Thoracic aorta (tissue), 2 donors: ENCODE measurements around the gene LMO1. TPM values are rescaled to one million over a fixed set of nuclear protein-coding genes. Genes with fewer than 3 reads are reported as not detected.

ENCODE experiments used
- ATAC-seq: fragments of 150-250 bp; one replicate; pipeline ENCODE4 v1.8.0; 2017; ENCODE audit warnings: low read depth; ENCODE audit not compliant: insufficient number of reproducible peaks, low FRiP score
- DNase-seq: peaks from one replicate; pipeline ENCODE4 v3.0.0-alpha.2; 2020; ENCODE audit warnings: low spot score
- H3K27ac ChIP-seq, 2 donors: fragments of 200-600 bp; sonication (generic); 1 replicate in 1 of 2; 2 replicates in 1 of 2; pipeline ENCODE4 v1.5.1; 2016; ENCODE audit warnings: mild to moderate bottlenecking in 2 of 2, moderate library complexity in 2 of 2
- H3K27me3 ChIP-seq: fragments of 200-600 bp; sonication (generic); replicated peaks from 2 replicates; pipeline ENCODE4 v1.6.0; 2016; ENCODE audit warnings: mild to moderate bottlenecking; ENCODE audit not compliant: insufficient read depth
- H3K36me3 ChIP-seq: fragments of 200-600 bp; sonication (generic); one replicate; pipeline ENCODE4 v1.5.1; 2016
- H3K4me1 ChIP-seq, 2 donors: fragments of 200-600 bp; sonication (generic); 1 replicate in 1 of 2; 2 replicates in 1 of 2; pipeline versions ENCODE4 v1.5.1 to v1.6.0; 2016; ENCODE audit warnings: low read depth in 2 of 2, mild to moderate bottlenecking in 1 of 2; ENCODE audit not compliant: control insufficient read depth in 1 of 2
- H3K4me3 ChIP-seq: fragments of 200-600 bp; sonication (generic); 2 replicates; pipeline ENCODE4 v1.5.1; 2016; ENCODE audit warnings: mild to moderate bottlenecking
- H3K9me3 ChIP-seq: fragments of 200-600 bp; sonication (generic); 2 replicates; pipeline ENCODE4 v1.5.1; 2016
- CTCF ChIP-seq: fragments of 200-600 bp; sonication (generic); IDR thresholded peaks from one replicate; pipeline ENCODE4 v1.5.1; 2019; ENCODE audit warnings: antibody characterized with exemption
- total RNA-seq, 2 donors: library from RNA; depleted of rRNA; stranded (reverse); fragments of >200 nt; gene quantifications; one replicate each; pipeline versions ENCODE4 v1.1.0 to v1.2.3, GENCODE V29; 2016

The LMO1 gene
- total RNA-seq, 2 donors from 2014 or later: not detected

DNA sequence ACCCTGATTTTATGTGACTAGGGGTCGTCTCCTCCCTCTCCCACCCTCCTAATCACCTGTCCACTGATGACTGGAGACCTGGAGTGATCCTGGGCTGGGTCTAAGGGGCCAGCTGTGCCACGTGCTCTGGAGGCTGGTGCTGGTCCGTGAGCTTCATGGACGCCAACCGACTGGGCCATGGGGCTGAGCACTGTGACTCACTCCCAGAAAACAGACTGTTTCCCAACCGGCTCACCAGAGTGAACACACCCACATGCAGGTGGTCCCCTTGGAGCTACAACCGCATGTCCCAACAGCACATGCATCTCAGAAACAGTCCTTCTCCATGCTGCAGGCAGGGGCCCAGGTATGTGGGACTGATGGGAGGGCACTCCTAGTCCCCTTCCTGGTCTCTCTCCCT, 14.0 kb upstream of the LMO1 start:
- TF ChIP-seq CTCF: no peak
- no peaks in the 10 kb centered on the region for H3K27me3 ChIP-seq
- H3K9me3 ChIP-seq: no peaks in the 10 kb centered on the region
- H3K4me3 ChIP-seq: no peak overlapping the region
- no peaks in the 10 kb centered on the region for H3K36me3 ChIP-seq
- no peak overlapping the region for H3K27ac ChIP-seq
- DNase-seq: no peak
- H3K4me1 ChIP-seq: no peaks in the 10 kb centered on the region
- ATAC-seq: no peak

DNA sequence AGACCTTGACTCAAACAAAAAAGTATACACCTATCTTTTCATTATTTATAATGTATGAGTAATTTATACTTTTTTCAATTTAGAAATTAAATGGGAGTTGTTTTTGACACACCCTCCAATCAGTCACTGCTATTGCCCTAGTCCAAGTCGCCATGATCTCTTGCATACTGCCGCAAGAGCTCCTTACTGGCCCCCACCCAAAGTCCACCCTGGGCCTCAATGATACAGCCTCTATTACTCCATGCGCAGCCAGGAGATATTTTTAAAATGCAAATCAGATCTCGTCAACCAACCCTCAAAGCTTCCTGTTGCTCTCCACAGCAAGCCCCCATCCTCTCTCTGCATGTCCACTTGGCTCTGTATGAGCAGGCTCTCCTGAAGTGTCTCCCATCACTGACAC, 12.8 kb upstream of the LMO1 start:
- Histone ChIP-seq H3K36me3 (no peaks in the 10 kb centered on the region), H3K27me3 (no peaks in the 10 kb centered on the region), H3K27ac (no peak overlapping the region), H3K9me3 (no peaks in the 10 kb centered on the region), H3K4me1 (no peaks in the 10 kb centered on the region), H3K4me3 (no peak overlapping the region)
- ATAC-seq (no peak), DNase-seq (no peak)
- TF ChIP-seq CTCF: no peak

- Histone ChIP-seq H3K27me3 (no peaks in the 10 kb centered on the region), H3K4me1 (peaks cover 0 to 7% of the 10 kb centered on the region in 2 donors), H3K36me3 (no peaks in the 10 kb centered on the region), H3K9me3 (no peaks in the 10 kb centered on the region), H3K4me3 (no peak overlapping the region), H3K27ac (no peak overlapping the region)
- TF ChIP-seq CTCF: no peak
- DNase-seq: no peak
- no peak for ATAC-seq
These were observed 9.6 kb upstream of the LMO1 start for GRCh38 chr11:8273287-8273686.

DNA sequence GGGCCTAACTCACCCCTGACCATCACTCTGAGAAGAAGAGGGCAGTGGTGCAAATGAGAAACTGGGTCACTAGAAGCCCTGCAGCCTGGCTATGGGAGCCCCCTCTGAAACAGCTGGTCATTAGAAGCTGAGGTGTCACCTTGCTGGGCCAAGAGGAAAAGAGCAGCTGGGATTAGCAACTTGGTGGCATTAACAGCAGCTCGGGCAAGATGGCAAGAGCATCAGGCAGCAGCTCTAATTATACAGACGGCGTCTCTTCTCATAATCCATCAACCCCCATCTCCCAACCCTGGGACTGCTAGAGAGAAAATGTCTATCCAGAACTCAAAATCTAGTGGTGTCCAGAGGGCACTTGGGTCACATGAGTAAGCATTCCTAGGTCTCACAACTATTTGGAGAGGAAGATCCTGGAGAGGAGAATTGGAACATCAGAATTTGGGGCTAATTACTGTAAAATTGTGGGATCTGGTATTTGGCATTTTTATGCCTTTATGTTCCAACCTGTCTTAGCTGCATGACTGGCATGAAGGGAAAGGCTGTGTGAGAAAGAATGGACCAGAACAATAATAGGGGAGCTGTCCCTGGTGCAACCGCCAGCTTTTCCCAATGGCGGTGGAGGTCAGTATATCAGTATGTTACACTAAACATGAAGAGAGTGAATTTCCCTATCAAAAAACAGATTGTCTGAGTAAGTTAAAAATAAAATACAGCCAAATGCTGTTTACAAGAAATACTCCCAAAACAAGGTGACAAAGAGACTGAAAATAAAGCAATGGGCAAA, 7.6 kb upstream of the LMO1 start:
- TF ChIP-seq CTCF: no peak
- Histone ChIP-seq H3K27me3 (no peaks in the 10 kb centered on the region), H3K4me1 (peaks cover 5 to 14% of the 10 kb centered on the region in 2 donors), H3K4me3 (no peak overlapping the region), H3K9me3 (no peaks in the 10 kb centered on the region), H3K36me3 (no peaks in the 10 kb centered on the region), H3K27ac (no peak overlapping the region)
- DNase-seq (no peak), ATAC-seq (no peak)

DNA sequence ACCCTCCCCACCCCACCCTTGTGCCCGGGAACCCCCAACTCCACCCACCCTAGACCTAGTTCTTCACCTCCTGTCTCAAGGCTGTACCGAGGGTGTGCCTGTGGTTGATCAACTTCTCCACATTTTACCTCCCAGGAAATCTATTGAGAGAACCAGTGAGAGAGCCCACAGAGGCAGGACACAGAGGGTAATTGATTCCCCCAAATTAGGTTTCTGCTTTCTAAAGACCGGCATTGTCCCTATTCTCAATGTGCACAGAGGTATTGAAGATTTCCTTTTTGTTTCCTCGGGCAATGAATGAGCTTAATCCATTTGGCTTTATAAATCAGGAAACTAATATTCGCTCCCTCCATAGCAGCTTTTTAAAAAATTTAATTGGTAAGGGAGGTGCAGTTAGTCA, 6.0 kb upstream of the LMO1 start:
- no peak overlapping the region for H3K4me3 ChIP-seq
- no peaks in the 10 kb centered on the region for H3K27me3 ChIP-seq
- H3K27ac ChIP-seq: no peak overlapping the region
- DNase-seq (no peak), ATAC-seq (no peak)
- no peaks in the 10 kb centered on the region for H3K9me3 ChIP-seq
- H3K36me3 ChIP-seq: no peaks in the 10 kb centered on the region
- no peak for TF ChIP-seq CTCF
- H3K4me1 ChIP-seq: peaks cover 5 to 14% of the 10 kb centered on the region in 2 donors
